Transverse colon (tissue), 4 donors: Measurements from ENCODE around the gene FAM229A. TPM values are rescaled to one million over a fixed set of nuclear protein-coding genes. Genes with fewer than 3 reads are reported as not detected.

Experiments
- DNase-seq: peaks from one replicate; pipeline ENCODE4 v3.0.0-alpha.2; 2019
- H3K27ac ChIP-seq, 4 donors: fragments of 200-600 bp; sonication (generic); 2 replicates each; pipeline ENCODE4 v1.5.1; 2016 to 2018; ENCODE audit warnings: inconsistent platforms in 4 of 4
- H3K27me3 ChIP-seq: fragments of 200-600 bp; sonication (generic); 2 replicates; pipeline ENCODE4 v1.5.1; 2017; ENCODE audit warnings: inconsistent platforms
- H3K36me3 ChIP-seq, 4 donors: fragments of 200-600 bp; sonication (generic); 2 replicates each; pipeline ENCODE4 v1.5.1; 2017 to 2019; ENCODE audit warnings: inconsistent platforms in 4 of 4
- H3K4me1 ChIP-seq, 4 donors: fragments of 200-600 bp; sonication (generic); 2 replicates each; pipeline ENCODE4 v1.5.1; 2017 to 2020; ENCODE audit warnings: inconsistent platforms in 4 of 4
- H3K4me3 ChIP-seq, 4 donors: fragments of 200-600 bp; sonication (generic); 1 replicate in 1 of 4; 2 replicates in 3 of 4; pipeline versions ENCODE4 v1.5.1 to v1.6.1; 2017 to 2019; ENCODE audit warnings: inconsistent platforms in 4 of 4
- H3K9me3 ChIP-seq, 2 donors: fragments of 200-600 bp; sonication (generic); 2 replicates each; pipeline ENCODE4 v1.5.1; 2017 to 2019; ENCODE audit warnings: inconsistent platforms in 2 of 2
- CTCF ChIP-seq, 5 experiments: fragments of 200-600 bp in 3 of 5; fragments of 450-650 bp in 2 of 5; sonication (generic) in 3 of 5; IDR thresholded peaks; 1 replicate in 2 of 5; 2 replicates in 3 of 5; pipeline ENCODE4 v1.5.1; 2016 to 2017; ENCODE audit warnings: antibody characterized with exemption in 5 of 5, inconsistent platforms in 3 of 5, mild to moderate bottlenecking in 2 of 5, moderate library complexity in 1 of 5
- EP300 ChIP-seq: sonication (generic); formaldehyde crosslinking; IDR thresholded peaks from one replicate; pipeline ENCODE4 v1.6.1; 2017; ENCODE audit warnings: antibody characterized with exemption, low read depth
- POLR2A ChIP-seq: fragments of 450-650 bp; IDR thresholded peaks from one replicate; pipeline ENCODE4 v1.6.1; 2016; ENCODE audit warnings: antibody characterized with exemption, mild to moderate bottlenecking, moderate library complexity
- POLR2AphosphoS5 ChIP-seq, 3 donors: sonication (generic); formaldehyde crosslinking; IDR thresholded peaks; one replicate each; pipeline ENCODE4 v1.6.1; 2016; ENCODE audit warnings: antibody characterized with exemption in 3 of 3
- WGBS, 2 donors: methylation state at CpG; one replicate each; pipeline ENCODE4 v1.1.5; 2018; ENCODE audit warnings: low coverage in 1 of 2; 5-methylcytosine and 5-hydroxymethylcytosine counted together
- in situ Hi-C, 4 donors: fragments of 200-750 bp; cut with MboI; loops; one replicate each; pipeline versions ENCODE4 v1.15.0 to v1.15.1; 2017; ENCODE audit warnings: low sequenced_read_pairs in 3 of 4, low pct_ligation_motif_present in 1 of 4, low pct_unique_long_range_greater_than_20kb in 1 of 4
- intact Hi-C: fragments of 100-400 bp; cut with DNase I; formaldehyde crosslinking; loops from one replicate; pipeline ENCODE4 v1.15.1; 2023; ENCODE audit warnings: low total_unique reads
- total RNA-seq, 4 donors: library from RNA; depleted of rRNA; stranded (reverse); fragments of >200 nt; gene quantifications; one replicate each; pipeline ENCODE4 v1.1.0, GENCODE V29; 2016

FAM229A gene
- total RNA-seq, 4 donors from 2014 or later: 12.1 to 59.1 (median 21.1) TPM

DNA sequence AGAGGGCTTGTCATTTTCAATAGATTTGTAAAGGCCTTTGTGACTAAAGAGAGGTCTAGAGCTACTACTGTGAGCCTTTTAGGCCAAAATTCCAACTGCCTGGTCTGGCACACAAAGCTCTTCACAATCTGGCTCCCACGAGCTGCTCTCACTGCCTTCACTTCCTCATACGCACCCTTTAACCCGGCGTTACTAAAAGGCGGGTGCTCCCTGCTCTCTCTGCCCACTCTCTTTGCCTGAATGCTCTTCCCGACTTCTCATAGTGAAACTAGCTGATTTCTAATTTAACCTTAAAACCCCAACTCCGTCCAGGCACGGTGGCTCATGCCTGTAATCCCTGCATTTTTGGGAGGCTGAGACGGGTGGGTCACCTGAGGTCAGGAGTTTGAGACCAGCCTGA lies 17.8 kb upstream of the FAM229A start:
- intact Hi-C loops: no loop called here
- H3K4me3 ChIP-seq: no peak overlapping the region
- no peak for DNase-seq
- H3K4me1 ChIP-seq: no peaks in the 10 kb centered on the region
- H3K27ac ChIP-seq: no peak overlapping the region
- no peaks in the 10 kb centered on the region for H3K9me3 ChIP-seq
- no peaks in the 10 kb centered on the region for H3K27me3 ChIP-seq
- 89 to 95% methylated on average over 4 to 9 of the region's 9 CpGs for WGBS, 2 donors
- in situ Hi-C loops: loop anchor here in 1 of 4 donors (25.0 kb wide), 1 partner anchor 168 kb away; the partner anchor contains the start of genes CCDC28B, DCDC2B, EIF3I and IQCC
- H3K36me3 ChIP-seq: peaks cover 0 to 96% (median 48%) of the 10 kb centered on the region in 4 donors
- TF ChIP-seq EP300 (no peak), POLR2AphosphoS5 (IDR thresholded peaks at IDR 0.05) (no peak), POLR2A (no peak), CTCF (IDR thresholded peaks at IDR 0.05) (no peak)

- no peak for DNase-seq
- TF ChIP-seq CTCF (IDR thresholded peaks at IDR 0.05) (no peak), POLR2A (no peak)
- in situ Hi-C loops: loop anchor here in 1 of 4 donors (25.0 kb wide), 1 partner anchor 165 kb away; the partner anchor contains the start of genes CCDC28B, DCDC2B, EIF3I and IQCC
- no peak overlapping the region for H3K4me3 ChIP-seq
- H3K4me1 ChIP-seq: no peaks in the 10 kb centered on the region
- 92 to 100% methylated on average over 1 to 12 of the region's 12 CpGs for WGBS, 2 donors
- no peaks in the 10 kb centered on the region for H3K27me3 ChIP-seq
- H3K36me3 ChIP-seq: peaks cover 0 to 95% (median 47%) of the 10 kb centered on the region in 4 donors
- no peaks in the 10 kb centered on the region for H3K9me3 ChIP-seq
- no peak overlapping the region for H3K27ac ChIP-seq
- intact Hi-C loops: no loop called here
These were observed 15.4 kb upstream of the FAM229A start for GRCh38 chr1:32377541-32378220.

DNA sequence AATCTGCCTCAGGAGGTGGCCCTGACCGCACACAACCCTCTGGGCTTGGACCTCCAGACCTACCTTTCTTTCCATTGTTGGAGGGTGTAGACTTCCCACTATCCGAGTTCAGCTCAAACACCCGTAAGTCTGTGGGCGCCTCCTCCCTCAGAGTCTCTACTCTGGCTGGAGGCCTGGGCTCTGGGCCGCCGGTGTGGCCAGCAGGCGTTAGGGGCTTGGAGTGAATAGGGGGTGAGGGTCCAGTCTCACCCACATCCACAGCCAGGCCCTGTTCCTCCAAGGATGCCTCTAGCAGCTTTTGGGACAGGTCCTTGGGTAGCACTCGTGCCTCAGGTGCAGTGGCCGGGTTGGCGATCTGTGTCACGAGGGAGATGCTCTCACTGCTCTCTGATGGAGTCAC lies 13.9 kb upstream of the FAM229A start:
- no peak for DNase-seq
- TF ChIP-seq EP300: no peak
- TF ChIP-seq POLR2A: no peak
- TF ChIP-seq CTCF (IDR thresholded peaks at IDR 0.05): no peak
- TF ChIP-seq POLR2AphosphoS5 (IDR thresholded peaks at IDR 0.05): no peak
- 91 to 100% methylated on average over 1 to 7 of the region's 11 CpGs for WGBS, 2 donors
- Histone ChIP-seq H3K4me1 (no peaks in the 10 kb centered on the region), H3K9me3 (no peaks in the 10 kb centered on the region), H3K27me3 (no peaks in the 10 kb centered on the region), H3K36me3 (peaks cover 0 to 91% (median 43%) of the 10 kb centered on the region in 4 donors), H3K4me3 (no peak overlapping the region), H3K27ac (no peak overlapping the region)
- intact Hi-C loops: no loop called here
- in situ Hi-C loops: loop anchor here in 1 of 4 donors (25.0 kb wide), 1 partner anchor 164 kb away; the partner anchor contains the start of genes CCDC28B, DCDC2B, EIF3I and IQCC

DNA sequence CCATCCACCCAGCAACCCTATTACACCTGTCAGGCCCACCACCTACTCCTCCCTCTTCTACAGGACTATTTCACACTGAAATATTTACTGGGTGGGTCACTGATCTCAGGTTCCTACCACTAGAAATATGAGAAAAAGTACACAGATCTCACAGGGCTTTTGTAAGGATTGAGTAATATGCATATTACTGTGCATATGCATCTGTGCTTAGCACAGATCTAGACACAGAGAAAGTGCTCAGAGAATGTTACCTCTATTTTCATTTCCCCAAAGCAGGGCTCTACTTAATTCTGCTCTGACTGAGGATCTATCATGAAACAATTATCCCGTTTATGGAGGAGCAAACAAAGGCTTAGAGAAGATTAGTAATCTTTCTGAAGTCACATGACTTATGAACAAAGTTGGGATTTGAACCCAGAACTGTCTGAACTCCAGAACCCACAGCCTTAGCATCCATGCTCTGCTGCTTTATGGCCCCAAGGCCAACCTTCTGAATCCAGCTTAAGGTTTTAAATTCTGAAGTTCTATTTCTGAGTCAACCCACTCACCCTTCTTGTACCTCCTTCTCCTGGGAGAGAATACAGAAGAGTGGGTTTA lies 11.8 kb upstream of the FAM229A start:
- TF ChIP-seq EP300 (no peak), POLR2AphosphoS5 (IDR thresholded peaks at IDR 0.05) (no peak), CTCF (IDR thresholded peaks at IDR 0.05) (no peak)
- no peaks in the 10 kb centered on the region for H3K27me3 ChIP-seq
- no peak for DNase-seq
- H3K27ac ChIP-seq: no peak overlapping the region
- no peak overlapping the region for H3K4me3 ChIP-seq
- in situ Hi-C loops: no loop called here
- no peaks in the 10 kb centered on the region for H3K9me3 ChIP-seq
- WGBS, 2 donors: 53% methylated on average over 1 of the region's 1 CpG; no CpG with 5 or more reads in 1 of the 2 donors
- H3K36me3 ChIP-seq: peaks cover 0 to 79% (median 36%) of the 10 kb centered on the region in 4 donors
- intact Hi-C loops: no loop called here
- H3K4me1 ChIP-seq: no peaks in the 10 kb centered on the region
